ENCODE measurements around the gene FLYWCH1.
"Not testable (repeated sequence)": the region's sequence is repeated elsewhere in the genome, so short reads cannot be mapped to it uniquely, and the experiment has no call there.

FLYWCH1 gene

DNA sequence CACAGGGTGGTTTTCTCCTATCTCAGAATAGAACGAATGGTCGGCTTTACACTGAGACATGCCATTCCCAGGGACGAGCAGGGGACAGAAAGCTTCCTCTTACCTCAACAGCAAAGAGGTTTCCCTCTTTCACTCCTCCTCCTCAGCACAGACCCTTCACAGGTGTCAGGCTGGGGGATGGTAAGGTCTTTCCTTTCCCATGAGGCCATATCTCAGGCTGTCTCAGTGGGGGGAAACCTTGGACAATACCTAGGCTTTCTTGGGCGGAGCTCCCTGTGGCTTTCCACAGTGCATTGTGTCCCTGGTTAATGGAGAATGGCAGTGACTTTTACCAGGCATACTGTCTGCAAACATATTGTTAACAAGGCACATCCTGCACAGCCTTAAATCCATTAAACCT is 16.4 kb downstream of the FLYWCH1 start:
- not testable (repeated sequence) for DNase-seq

DNA sequence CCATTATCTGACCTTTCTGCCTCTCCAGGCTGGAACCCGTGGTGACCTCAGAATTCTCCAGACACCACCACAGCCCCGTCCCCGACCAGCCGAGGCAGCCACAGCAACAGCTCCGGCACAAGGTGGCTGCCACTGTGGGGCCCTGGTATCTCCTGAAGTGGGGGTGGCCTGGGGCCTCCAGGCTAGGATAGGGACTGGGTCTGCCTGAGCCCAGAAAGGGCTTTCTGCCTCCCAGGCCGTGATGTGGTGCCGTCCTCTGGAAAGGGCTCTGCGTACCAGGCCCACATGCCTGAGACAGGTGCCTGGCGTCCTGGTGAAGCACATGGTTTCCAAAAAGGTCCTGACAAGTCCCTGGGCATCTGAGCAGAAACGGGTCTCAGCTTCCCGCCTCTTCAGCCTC is 17.1 kb downstream of the FLYWCH1 start:
- DNase-seq: no peak

DNA sequence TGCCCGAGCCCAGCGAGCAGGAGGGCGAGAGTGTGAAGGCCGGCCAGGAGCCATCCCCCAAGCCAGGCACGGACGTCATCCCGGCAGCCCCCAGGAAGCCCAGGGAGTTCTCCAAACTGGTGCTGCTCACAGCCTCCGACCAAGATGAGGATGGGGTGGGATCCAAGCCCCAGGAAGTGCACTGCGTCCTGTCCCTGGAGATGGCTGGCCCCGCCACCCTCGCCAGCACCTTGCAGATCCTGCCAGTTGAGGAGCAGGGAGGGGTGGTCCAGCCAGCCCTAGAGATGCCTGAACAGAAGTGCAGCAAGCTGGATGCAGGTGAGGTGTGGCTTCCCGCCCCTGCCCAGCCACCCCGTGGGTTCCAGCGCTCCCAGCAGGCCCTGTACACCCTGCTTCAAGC is 18.0 kb downstream of the FLYWCH1 start:
- DNase-seq: no peak

- no peak for DNase-seq
These were observed 18.5 kb downstream of the FLYWCH1 start for GRCh38 chr16:2930236-2930635.

DNA sequence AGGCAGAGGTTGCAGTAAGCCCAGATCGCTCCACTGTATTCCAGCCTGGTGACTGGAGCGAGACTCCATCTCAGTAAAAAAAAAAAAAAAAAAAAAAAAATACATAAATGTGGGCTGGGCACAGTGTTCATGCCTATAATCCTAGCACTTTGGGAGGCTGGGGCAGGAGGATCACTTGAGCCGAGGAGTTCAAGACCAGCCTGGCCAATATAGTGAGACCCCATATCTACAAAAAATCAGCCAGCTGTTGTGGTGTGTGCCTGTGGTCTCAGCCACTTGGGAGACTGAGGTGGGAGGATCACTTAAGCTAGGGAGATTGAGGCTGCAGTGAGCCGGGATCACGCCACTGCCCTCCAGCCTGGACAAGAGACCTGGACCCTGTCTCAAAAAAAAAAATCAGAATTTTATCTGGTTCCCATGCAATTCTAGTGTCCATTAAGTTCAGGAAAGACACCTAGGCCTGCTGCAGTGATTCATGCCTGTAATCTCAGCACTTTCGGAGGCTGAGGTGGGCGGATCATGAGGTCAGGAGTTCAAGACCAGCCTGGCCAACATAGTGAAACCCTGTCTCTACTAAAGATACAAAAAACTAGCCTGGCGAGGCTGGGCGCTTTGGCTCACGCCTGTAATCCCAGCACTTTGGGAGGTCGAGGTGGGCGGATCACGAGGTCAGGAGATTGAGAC is 19.6 kb downstream of the FLYWCH1 start:
- DNase-seq: not testable (repeated sequence)

- no peak for DNase-seq
These were observed 21.4 kb downstream of the FLYWCH1 start for GRCh38 chr16:2933136-2933535.

GRCh38 chr16:2933701-2934100 is 22.0 kb downstream of the FLYWCH1 start:
- no peak for DNase-seq

DNA sequence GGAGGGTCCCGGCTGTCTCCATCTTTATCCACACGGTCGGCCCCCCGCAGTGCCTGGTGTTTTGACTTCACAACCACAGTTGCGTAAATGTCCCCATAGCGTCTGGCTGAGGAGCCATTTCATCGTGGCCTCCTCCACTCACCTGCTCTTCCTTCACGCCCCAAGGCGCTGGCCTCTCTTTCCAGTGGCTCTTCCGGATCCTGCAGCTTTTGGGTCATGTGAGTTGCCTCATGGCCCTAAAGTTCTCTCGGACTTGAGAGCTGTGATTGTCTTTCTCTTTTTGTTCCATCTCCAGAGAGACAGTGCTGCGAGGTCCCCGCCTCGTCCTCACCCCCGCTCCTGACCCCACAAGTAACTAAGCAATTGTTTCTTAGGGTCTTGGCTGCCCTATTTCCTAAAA is 22.7 kb downstream of the FLYWCH1 start:
- no peak for DNase-seq

- no peak for DNase-seq
These were observed 24.8 kb downstream of the FLYWCH1 start for GRCh38 chr16:2936436-2937011.

- DNase-seq: no peak
These were observed 25.4 kb downstream of the FLYWCH1 start for GRCh38 chr16:2937170-2937569.

GRCh38 chr16:2938206-2938605 is 26.5 kb downstream of the FLYWCH1 start:
- DNase-seq: no peak

GRCh38 chr16:2939968-2940367 is 28.2 kb downstream of the FLYWCH1 start:
- DNase-seq: no peak

DNA sequence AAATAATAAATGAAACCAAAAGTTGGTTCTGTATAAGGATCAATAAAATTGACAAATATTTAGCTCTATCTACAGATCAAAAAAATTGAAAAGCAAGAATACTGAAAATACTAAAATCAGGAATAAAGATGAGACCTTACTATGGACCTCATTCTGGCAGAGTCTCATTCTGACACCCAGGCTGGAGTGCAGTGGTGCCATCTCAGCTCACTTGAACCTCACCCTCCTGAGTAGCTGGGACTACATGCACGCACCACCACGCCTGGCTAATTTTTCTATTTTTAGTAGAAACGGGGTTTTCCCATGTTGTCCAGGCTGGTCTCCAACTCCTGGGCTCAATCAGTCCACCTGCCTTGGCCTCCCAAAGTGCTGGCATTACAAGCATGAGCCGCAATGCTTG is 30.3 kb downstream of the FLYWCH1 start:
- no peak for DNase-seq

GRCh38 chr16:2943716-2944115 is 32.0 kb downstream of the FLYWCH1 start:
- not testable (repeated sequence) for DNase-seq

- DNase-seq: no peak
These were observed 34.9 kb downstream of the FLYWCH1 start for GRCh38 chr16:2946649-2947048.

DNA sequence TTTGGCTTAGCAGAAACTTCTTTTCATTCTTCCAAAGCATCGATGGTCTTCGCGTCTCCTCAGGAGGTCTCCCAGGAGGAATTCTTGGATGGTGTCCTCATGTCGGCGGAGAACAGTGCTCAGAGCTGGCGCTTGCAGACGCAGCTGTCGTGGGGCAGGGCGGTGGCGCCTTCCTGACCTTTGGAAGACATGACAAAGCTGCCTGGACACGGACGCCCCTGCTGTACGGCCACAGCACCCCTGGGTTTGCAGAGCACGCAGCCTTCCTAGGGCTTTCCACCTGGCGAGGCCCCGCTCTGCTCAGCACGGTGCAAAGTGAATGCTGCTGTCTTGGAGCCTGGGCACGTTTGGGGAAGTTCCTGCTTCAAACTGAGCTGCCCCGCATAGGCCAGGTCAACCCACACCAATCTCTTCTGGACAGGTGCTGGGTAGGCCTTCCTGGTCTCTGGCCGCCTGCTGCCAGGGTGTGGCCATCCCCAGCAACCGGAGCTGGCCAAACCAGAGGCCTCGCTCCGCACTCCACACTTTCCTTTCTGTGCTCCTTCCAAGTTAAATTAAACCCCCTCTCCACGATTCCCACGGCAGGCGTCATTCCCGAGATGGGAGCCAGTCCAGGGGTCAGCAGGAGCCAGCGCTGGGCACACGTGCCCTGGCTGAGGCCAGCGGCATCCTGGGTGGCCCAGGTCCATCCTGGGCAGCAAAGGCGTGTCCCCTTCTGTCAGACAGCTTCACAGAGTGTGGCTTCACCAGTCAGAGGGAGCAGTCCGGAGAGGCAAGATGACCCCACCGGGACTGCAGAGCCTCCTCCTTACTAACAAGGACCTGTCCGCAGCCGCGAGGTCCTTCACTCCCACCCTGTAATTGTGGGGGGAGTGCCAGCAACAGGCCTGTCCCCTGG is 37.3 kb downstream of the FLYWCH1 start:
- DNase-seq: no peak

DNA sequence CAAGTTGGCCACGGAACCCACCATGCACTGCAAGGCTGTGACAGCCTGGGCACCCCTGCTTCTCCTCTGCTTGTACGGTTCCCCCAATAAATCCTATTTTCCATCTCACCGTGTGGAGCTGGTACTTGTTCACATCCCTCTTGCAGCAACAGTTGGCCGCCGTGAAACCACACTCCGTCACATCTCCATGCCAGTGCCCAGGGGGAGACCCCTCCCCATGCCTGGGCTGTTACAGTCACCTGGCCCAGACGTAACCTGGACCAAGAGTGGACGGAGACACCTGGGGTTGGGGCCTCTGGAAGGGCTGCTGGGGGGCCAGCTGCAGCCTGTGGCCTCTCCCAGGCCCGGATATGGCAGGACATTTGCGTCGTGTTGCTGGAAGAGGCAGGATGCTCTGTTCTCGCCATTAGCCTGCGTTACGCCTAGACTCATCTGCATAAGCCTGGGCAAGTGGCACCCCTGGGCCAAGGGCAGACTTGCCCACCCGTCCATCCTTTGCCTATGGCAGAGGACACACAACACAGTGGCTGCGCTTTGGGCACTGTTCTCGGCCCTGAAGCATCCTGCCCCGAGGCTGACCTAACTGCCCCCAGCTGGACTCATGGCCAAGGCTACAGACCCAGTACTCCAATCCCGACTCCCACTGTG is 38.1 kb downstream of the FLYWCH1 start:
- DNase-seq: no peak

GRCh38 chr16:2950353-2950724 is 38.6 kb downstream of the FLYWCH1 start:
- no peak for DNase-seq

GRCh38 chr16:2950773-2951172 is 39.0 kb downstream of the FLYWCH1 start:
- no peak for DNase-seq

- peak; percentile 96 for DNase-seq
These were observed 40.9 kb downstream of the FLYWCH1 start for GRCh38 chr16:2952679-2953078.

DNA sequence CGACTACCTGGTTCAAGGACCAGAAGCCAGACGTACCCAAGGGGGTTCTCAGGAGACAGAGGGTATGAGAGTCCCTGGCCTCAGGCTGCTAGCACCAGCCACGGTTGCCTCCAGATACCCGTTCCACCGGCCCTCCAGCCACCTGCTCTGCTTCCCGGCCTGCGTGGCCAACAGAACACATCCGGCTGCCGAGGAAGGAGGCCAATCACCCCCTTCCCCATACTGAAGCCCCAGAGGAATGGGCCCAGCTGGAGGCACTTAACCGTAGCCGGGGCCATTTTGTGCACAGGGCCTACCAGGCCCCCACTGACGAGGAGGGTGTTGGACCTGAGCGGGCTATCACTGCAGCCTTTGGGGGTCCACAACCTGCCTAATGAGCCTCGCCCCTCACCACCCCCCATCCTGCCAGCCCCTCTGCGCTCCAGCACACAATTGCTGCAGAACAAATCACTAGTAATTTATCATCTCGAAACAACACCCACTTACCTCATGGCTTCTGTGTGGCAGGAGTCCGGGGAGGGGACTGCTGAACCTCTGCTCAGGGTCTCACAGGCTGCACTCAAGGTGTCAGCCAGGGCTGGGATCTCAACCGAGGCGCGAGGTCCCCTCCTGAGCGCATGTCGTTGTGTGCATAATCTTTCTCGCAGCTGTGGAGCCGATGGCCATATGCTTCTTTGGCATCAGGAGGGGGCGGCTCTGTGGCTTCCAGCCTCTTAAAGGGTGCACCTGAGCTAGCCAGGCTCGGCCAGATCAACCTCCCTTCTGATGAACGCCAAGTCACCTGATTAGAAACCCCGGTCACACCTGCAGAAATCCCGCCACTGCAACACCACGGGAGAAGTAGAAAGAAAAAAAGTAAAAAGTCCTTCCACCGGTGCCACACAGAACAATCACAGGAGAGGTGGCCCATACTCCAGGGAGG is 42.2 kb downstream of the FLYWCH1 start:
- DNase-seq: peak; percentile 90

DNA sequence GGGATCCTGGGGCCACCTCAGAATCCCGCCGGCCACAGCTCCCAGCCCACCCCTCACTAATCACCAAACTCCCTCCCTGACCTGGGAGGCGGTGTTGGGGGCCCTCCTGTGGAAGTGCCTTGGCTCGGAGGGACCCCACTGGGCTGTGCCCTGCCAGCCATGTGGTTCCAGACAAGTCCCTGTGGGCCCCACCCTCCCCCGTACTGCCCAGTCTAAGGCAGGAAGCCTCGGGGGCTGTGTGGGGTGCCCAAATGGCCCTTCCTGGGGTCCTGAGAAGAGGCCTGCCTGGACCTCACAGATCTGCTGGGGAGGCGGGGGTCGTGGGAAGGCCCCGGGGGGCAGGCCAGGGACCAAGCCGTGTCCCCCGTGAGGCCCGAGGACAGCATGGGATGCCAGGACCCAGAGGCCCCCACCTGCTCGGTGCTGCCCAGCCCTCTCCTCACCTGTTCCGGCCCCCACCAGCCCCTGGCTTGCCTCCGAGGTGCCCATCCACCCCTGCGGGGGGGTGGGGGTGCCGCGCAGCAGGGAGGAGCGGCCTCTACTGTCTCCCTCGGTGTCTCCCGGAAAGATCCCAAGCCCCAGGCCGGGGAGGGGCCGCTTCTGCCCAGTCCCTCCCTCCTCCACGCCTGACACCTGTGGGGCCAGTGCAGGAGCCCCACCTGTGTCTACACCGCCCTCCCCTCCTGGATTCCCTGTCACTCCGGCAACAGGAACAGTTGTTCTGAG is 43.1 kb downstream of the FLYWCH1 start:
- no peak for DNase-seq

All from RPMI8226 (cell line).